HepG2 (cell line): ENCODE results near the gene ECE2. TPM values are rescaled to one million over a fixed set of nuclear protein-coding genes. Genes with fewer than 3 reads are reported as not detected.

Source experiments
- AFF4 ChIP-seq: sonication (generic); formaldehyde crosslinking; IDR thresholded peaks from 2 replicates; pipeline ENCODE4 v1.4.0; 2020; ENCODE audit warnings: missing genetic modification reagents
- ATF7 ChIP-seq, 2 experiments: fragments of 450-650 bp in 1 of 2; sonication (generic) in 1 of 2; formaldehyde crosslinking in 1 of 2; IDR thresholded peaks; 2 replicates each; pipeline versions ENCODE4 v1.4.0 to v1.6.1; 2016 to 2020; ENCODE audit warnings: antibody characterized with exemption in 1 of 2, mild to moderate bottlenecking in 1 of 2, missing genetic modification reagents in 1 of 2
- ETV6 ChIP-seq: sonication (generic); formaldehyde crosslinking; conservative IDR thresholded peaks from 2 replicates; pipeline ENCODE4 v1.4.0; 2020; ENCODE audit warnings: missing genetic modification reagents
- HOMEZ ChIP-seq: IDR thresholded peaks from 2 replicates; pipeline ENCODE4 v1.6.1; 2016; ENCODE audit warnings: low read depth
- KLF16 ChIP-seq, 2 experiments: sonication (generic) in 1 of 2; formaldehyde crosslinking in 1 of 2; IDR thresholded peaks; 2 replicates each; pipeline versions ENCODE4 v1.6.1 to v1.8.0; 2016 to 2023; ENCODE audit warnings: missing genetic modification reagents in 2 of 2, missing compliant biosample characterization in 1 of 2
- POLR2G ChIP-seq: fragments of 200-400 bp; formaldehyde crosslinking; IDR thresholded peaks from 2 replicates; pipeline ENCODE4 v1.6.1; 2018; ENCODE audit warnings: mild to moderate bottlenecking, low read depth, low read length, moderate library complexity
- TARDBP ChIP-seq: sonication (generic); formaldehyde crosslinking; IDR thresholded peaks from 2 replicates; pipeline ENCODE4 v1.8.0; 2022; ENCODE audit warnings: mild to moderate bottlenecking, missing genetic modification reagents
- ZBTB34 ChIP-seq: sonication (generic); formaldehyde crosslinking; IDR thresholded peaks from 2 replicates; pipeline ENCODE4 v1.8.0; 2022; ENCODE audit warnings: mild to moderate bottlenecking, missing genetic modification reagents
- ZNF143 ChIP-seq: sonication (generic); formaldehyde crosslinking; IDR thresholded peaks from 2 replicates; pipeline ENCODE4 v1.4.0; 2020; ENCODE audit warnings: missing genetic modification reagents
- ZNF234 ChIP-seq: sonication (generic); formaldehyde crosslinking; conservative IDR thresholded peaks from 2 replicates; pipeline ENCODE4 v1.5.1; 2020; ENCODE audit warnings: mild to moderate bottlenecking, missing genetic modification reagents
- ZNF30 ChIP-seq: sonication (generic); formaldehyde crosslinking; IDR thresholded peaks from 2 replicates; pipeline ENCODE4 v1.5.0; 2020; ENCODE audit warnings: mild to moderate bottlenecking, missing genetic modification reagents
- ZNF615 ChIP-seq: sonication (generic); formaldehyde crosslinking; IDR thresholded peaks from 2 replicates; pipeline ENCODE4 v1.5.0; 2020; ENCODE audit warnings: mild to moderate bottlenecking, missing genetic modification reagents, borderline replicate concordance
- ZNF710 ChIP-seq: sonication (generic); formaldehyde crosslinking; IDR thresholded peaks from 2 replicates; pipeline ENCODE4 v1.5.0; 2020; ENCODE audit warnings: mild to moderate bottlenecking, missing genetic modification reagents, borderline replicate concordance
- ZSCAN31 ChIP-seq: sonication (generic); formaldehyde crosslinking; IDR thresholded peaks from 2 replicates; pipeline ENCODE4 v1.5.0; 2020; ENCODE audit warnings: low read depth, mild to moderate bottlenecking, missing genetic modification reagents
- ZSCAN5A ChIP-seq: sonication (generic); formaldehyde crosslinking; IDR thresholded peaks from 2 replicates; pipeline ENCODE4 v1.8.0; 2022; ENCODE audit warnings: mild to moderate bottlenecking, missing genetic modification reagents, borderline replicate concordance
- polyA plus RNA-seq, 8 experiments: library from polyadenylated mRNA; depleted of rRNA in 3 of 8; stranded (reverse) in 7 of 8; unstranded in 1 of 8; fragments of >200 nt; fragmentation: Illumina TruSeq in 4 of 8; extraction: Trizol in 4 of 8; gene quantifications; 2 replicates each; pipeline versions ENCODE4 v1.2.1 to v1.2.3, GENCODE V29; 2011 to 2016; ENCODE audit warnings: low read depth in 4 of 8, missing spikeins in 1 of 8, mixed read lengths in 1 of 8; ENCODE audit not compliant: insufficient read depth in 1 of 8
- total RNA-seq, 5 experiments: library from RNA; depleted of rRNA; stranded (reverse); fragments of >200 nt; fragmentation: Illumina TruSeq; extraction: Trizol; gene quantifications; 2 replicates each; pipeline ENCODE4 v1.2.3, GENCODE V29; 2016; ENCODE audit warnings: low read depth in 1 of 5

ECE2 gene
- total and polyA plus RNA-seq, 2 of the 13 experiments (the other 11 are each of a cell fraction or from before 2014, with no cell fraction given): not detected

GRCh38 chr3:184335661-184336546, 60.1 kb downstream of the ECE2 start (continued):
- no peak for TF ChIP-seq ZBTB34
- TF ChIP-seq HOMEZ (CRISPR knock-in tag): 0 out of 2 replicates have a peak, but pooled peaks have one; percentile 14
- no peak for TF ChIP-seq ETV6 (CRISPR knock-in tag)
- no peak for TF ChIP-seq ZNF30
- no peak; the same call in 1 of the 2 replicates for TF ChIP-seq ZSCAN5A (CRISPR knock-in tag)
- peak; percentile 76 for TF ChIP-seq ATF7 (IDR thresholded peaks at IDR 0.05)
- peak; percentile 77 for TF ChIP-seq ATF7 (CRISPR knock-in tag; IDR thresholded peaks at IDR 0.05)
- peak; percentile 47; the same call in 1 of the 2 replicates for TF ChIP-seq AFF4 (CRISPR knock-in tag)
- TF ChIP-seq POLR2G: peak; percentile 86
- TF ChIP-seq ZNF615 (CRISPR knock-in tag): no peak
- TF ChIP-seq ZNF234: no peak
- TF ChIP-seq ZNF710 (CRISPR knock-in tag): peak; percentile 60; the same call in 1 of the 2 replicates
- TF ChIP-seq ZNF143 (CRISPR knock-in tag): peak; percentile 27; the same call in 1 of the 2 replicates
- TF ChIP-seq ZSCAN31: peak; percentile 68; the same call in 1 of the 2 replicates
- peak in 1 of 2 experiments; percentile 55; a peak in 2 of 4 replicates for TF ChIP-seq KLF16 (CRISPR knock-in tag; IDR thresholded peaks at IDR 0.05)
- 0 out of 2 replicates have a peak, but pooled peaks have one; percentile 28 for TF ChIP-seq TARDBP (CRISPR knock-in tag)
